ENCODE results near the gene EMID1.

EMID1 gene

DNA sequence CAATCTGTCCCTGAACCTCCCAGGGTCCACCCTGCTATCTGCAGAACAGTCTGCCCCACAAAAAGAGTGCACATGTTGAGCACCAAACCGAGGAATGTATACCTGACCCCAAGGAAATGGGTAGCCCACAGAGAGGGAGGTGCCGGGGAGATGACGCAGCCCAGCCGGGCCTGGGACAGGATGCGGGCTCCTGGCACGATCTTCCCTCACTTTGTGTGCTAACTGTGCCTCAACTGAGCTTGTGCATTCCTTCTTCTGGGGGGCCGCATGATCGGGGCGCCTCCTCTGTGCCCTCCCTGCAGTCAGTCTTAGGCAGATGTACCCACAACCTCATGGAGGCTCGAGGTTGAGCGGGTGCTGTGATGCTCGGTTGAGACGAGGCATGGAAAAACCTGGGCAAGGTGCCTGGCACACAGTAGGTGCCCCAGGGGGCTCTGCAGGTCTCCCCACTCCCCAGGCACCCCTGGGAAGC, 103.1 kb downstream of the EMID1 start:
- Histone ChIP-seq H3K9me3 (ENCODE audit: control insufficient read depth in 2 of 2, low read length in 2 of 2) (no peaks in the 10 kb centered on the region), H3K4me3 (ENCODE audit: low read length in 2 of 2) (peak overlapping the region; percentile 25 to 87), H3K36me3 (ENCODE audit: control insufficient read depth in 2 of 2, insufficient read depth in 2 of 2, low read length in 2 of 2) (no peaks in the 10 kb centered on the region), H3K4me1 (ENCODE audit: control insufficient read depth, insufficient read depth, low read length) (peaks cover 65% of the 10 kb centered on the region), H3K27me3 (ENCODE audit: control insufficient read depth in 1 of 2, insufficient read depth in 2 of 2, low read length in 2 of 2) (peaks cover 3 to 7% of the 10 kb centered on the region in 2 donors), H3K9ac (ENCODE audit: low read length in 2 of 2) (peak overlapping the region in 1 of 2 donors; percentile 21), H3K27ac (ENCODE audit: low read length) (peak overlapping the region; percentile 62)

Measured in stomach smooth muscle (tissue), 2 donors.